HG03439 (cell line): Measurements from ENCODE around the gene SPAG9.

Experiments used
- ATAC-seq: cut with Tn5 transposase; IDR thresholded peaks from one replicate; pipeline ENCODE4 v1.9.1; 2021; ENCODE audit warnings: mild to moderate bottlenecking, moderate library complexity; ENCODE audit not compliant: unreplicated experiment

SPAG9 gene

DNA sequence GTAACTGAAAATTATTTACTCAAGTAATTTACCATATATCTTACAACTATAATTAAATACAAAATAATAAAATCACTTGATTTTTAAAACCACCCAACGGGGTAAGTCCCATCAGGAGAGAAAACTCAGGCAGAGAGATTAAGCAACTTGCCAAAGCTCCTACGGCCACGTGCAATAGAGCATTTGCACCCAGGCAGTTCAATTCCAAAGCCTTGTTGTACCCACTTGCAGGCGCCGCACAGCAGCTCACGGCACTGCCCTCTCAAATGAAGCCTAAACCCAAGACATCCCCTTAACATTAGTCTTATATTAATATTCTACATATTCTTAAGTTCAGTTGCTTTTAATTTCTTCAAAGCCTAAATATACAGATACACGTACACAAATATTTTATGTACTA lies 75.7 kb downstream of the SPAG9 start:
- no peak for ATAC-seq

GRCh38 chr17:51036084-51036483 lies 84.6 kb downstream of the SPAG9 start:
- no peak for ATAC-seq

DNA sequence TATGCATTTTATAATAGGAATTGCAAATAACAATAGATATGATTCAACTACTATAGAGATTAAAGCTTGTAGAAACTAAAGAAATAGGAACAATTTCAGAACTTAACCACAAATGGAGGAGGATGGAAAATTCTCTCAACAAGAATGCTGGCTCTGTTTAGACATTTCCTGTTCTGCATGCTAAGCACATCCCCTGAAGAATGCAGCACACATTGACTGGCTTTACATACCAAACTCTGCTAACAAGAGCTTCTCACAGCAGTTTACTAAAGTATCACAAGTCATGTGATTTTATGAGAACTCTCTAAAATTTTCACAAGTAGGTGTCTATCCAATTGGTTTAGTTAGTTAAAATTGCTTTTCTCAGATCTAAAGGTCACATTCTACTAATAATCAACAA lies 85.2 kb downstream of the SPAG9 start:
- no peak for ATAC-seq

DNA sequence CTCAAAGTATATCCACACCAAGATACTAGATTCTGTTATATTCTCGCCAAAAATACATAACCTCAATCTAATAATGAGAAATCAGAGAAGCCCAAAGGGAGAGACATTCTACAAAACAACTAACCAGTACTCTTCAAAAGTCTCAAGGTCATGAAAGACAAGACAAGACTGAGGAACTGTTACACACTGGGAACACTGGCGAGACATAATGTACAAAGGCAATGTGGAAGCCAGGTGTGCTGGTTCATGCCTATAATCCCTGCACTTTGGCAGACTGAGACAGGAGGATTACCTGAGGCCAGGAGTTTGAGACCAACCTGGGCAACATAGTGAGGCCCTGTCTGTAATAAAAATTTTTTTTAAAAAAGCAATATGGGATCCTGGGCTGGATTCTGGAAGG lies 85.9 kb downstream of the SPAG9 start:
- ATAC-seq = no peak

DNA sequence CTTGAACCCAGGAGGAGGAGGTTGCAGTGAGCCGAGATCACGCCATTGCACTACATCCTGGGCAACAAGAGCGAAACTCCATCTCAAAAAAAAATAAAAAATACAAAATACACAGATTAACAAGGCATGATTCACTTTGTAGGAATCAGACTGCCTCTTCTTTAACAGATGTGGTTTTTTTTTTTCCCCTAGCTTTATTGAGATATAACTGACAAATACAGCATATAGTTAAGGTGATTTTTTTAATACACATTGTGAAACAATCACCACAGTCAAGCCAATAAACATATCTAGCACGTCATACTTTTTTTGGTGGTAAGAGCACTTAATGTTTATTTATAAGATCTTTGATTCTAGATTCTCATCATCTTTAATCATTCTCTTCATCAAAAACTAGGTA lies 87.8 kb downstream of the SPAG9 start:
- ATAC-seq = no peak

- ATAC-seq = no peak
These were observed 90.9 kb downstream of the SPAG9 start for GRCh38 chr17:51029568-51030463.

- no peak for ATAC-seq
These were observed 91.5 kb downstream of the SPAG9 start for GRCh38 chr17:51029142-51029541.

DNA sequence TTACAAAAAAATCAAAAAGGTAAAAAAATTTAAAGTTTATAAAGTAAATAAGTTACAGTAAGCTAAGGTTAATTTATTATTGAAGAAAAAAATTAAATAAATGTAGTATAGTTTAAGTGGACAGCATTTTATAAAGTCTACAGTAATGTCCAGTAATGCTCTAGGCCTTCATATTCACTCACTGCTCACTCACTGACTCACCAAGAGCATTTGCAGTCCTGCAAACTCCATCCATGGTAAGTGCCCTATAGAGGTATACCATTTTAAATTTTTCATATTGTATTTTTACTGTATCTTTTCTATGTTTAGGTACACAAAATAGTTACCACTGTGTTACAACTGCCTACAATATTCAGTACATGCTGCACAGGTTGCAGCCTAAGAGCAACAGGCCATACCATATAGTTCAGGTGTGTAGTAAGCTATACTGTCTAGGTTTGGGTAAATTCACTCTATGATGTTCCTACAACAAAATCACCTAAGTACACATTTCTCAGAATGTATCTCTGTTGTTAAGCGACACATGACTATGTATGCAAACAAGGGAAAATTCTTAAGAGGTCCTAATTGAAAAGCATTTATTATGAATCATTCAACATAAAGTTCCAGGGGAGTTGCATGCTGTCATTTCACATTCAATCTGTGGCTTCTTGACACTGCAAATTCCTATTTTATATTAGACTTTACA lies 92.3 kb downstream of the SPAG9 start:
- no peak for ATAC-seq

DNA sequence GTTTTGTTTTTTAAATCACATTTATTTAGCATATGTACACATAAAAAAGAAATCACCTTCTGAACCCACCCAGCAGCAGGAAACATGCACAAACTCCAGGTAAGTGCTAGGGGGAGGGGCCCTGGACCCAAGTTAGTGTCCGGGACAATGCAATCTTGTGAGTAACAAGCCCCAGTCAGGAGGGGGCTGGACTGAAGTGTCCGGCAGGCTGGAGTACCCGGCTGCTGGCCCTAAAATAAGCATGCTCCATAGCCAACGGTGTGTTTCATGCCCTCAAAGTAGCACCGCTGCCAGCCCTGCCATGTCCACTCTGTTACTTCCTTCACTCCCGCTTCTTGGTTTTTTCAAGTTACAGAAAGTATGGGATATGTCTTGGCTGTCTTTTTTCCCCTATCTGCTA lies 102.1 kb downstream of the SPAG9 start:
- no peak for ATAC-seq

DNA sequence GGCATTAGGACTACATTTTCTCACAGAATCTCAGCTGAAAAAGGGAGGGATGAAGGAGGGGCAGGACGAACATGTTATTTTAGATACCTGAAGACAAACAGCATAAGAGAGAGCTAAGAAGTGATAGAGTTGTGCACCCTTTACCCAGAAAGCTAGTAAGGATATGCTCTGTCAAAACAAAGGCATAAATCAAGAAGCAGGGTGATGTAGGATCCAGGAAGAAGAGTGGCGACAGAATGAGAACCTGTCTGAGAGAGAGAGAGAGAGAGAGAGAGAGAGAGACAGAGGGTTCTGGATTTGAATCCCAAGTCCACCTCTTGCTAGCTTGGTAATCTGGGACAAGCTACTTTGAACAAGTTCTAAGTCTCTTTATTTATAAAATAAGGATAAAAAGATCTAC lies 103.4 kb downstream of the SPAG9 start:
- no peak for ATAC-seq

DNA sequence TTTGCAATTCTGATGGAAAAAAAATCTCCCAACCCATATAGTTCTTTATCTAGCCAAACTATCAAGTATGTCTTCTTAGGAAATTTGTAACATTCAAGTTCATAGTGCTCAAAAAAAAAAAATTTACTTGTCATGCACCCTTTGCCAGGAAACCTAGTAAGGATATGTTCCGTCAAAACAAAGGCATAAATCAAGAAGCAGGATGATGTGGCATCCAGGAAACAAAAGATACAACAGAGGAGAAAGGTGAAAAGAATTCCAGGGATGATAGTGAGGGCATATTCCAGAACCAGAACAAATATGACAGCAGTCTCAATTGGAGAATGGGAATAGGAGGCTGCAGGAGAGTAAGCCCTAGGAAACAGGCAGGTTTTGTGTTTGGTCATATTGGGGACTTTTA lies 104.6 kb downstream of the SPAG9 start:
- ATAC-seq = no peak

GRCh38 chr17:51015145-51015558 lies 105.5 kb downstream of the SPAG9 start:
- no peak for ATAC-seq

GRCh38 chr17:51014129-51014528 lies 106.5 kb downstream of the SPAG9 start:
- ATAC-seq = no peak

DNA sequence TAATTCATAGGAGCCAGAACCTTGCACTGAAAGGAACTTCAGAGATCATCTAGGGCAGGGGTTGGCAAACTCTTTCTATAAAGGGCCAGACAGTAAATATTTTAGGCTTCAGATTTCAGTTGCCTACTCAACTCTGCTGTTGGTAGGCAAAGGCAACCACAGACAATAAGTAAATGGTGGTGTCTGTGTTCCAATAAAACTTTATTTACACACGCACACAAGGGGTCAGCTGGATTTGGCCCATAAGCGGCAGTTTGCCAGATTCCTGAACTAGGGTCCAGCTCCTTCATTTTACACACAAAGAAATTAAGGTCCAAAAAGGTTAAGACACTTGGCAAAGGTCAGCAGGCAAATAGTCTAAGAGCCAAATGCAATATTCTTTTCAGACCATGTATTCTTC lies 107.3 kb downstream of the SPAG9 start:
- ATAC-seq = no peak

GRCh38 chr17:51012538-51012937 lies 108.1 kb downstream of the SPAG9 start:
- no peak for ATAC-seq

GRCh38 chr17:51010173-51010675 lies 110.4 kb downstream of the SPAG9 start:
- no peak for ATAC-seq

DNA sequence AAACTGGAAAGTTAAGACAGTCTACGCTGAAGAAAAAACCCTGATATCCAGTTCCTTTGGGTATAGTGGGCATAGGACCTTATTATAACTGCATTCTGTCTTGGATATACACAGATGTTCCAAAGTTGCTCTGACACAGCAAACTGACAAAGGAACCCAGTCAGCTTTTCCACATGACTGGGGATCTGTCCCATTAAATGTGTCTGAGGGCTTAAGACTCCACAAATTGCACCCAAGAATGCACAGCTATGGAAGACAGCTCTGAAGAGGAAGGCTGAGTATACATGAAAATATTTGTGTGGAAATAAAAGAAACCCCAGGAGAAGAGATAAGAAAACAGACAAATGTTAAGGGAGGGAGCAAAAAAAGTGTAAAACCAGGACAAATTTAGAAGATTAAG lies 114.1 kb downstream of the SPAG9 start:
- ATAC-seq = no peak

- no peak for ATAC-seq
These were observed 114.9 kb downstream of the SPAG9 start for GRCh38 chr17:51005768-51006167.

GRCh38 chr17:51004249-51004648 lies 116.4 kb downstream of the SPAG9 start:
- ATAC-seq = no peak

DNA sequence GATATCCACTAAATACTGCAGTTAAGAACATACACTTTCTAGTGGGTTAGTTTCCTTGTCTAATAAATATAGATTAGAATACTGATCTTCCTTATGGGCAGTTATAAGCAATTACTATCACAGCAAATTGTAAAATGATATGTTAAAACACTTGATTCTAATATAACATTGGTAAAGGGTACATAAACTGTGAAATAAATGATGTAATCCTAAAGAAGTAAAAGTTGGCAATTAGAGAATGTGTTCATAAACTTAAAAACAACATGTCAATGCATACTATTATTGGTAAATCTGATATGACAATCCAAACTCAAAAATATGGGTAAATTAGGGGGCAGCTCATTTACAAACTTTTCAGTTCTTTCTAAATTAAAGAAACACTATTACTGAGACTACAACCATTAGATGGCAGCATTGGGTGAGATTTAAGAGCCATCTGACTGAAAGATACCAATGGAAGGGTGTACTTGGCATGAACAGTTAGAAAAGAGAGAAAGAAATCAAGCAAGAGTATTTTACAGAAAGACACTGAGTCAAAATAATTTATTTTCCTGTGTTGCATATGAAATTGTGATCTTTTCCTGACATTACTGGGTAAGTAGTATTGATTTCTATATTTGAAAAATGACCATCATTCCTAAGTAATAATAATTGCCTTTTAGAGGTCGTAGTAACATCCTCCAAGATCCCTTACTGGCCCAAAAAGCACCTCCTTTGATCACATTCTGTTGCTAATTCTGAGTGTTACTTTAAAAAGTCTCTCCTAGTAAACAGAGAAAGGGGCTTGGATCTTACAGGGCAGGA lies 119.6 kb downstream of the SPAG9 start:
- no peak for ATAC-seq

- ATAC-seq = no peak
These were observed 125.0 kb downstream of the SPAG9 start for GRCh38 chr17:50995668-50996067.
